HCT116 (cell line): ENCODE measurements around the gene SLC16A3. TPM values are rescaled to one million over a fixed set of nuclear protein-coding genes. Genes with fewer than 3 reads are reported as not detected.

Experiments
- ATAC-seq: fragments of 200-7000 bp; cut with Tn5 transposase; 2 replicates; pipeline ENCODE4 v1.9.1; 2020; ENCODE audit warnings: mild to moderate bottlenecking, moderate library complexity
- BruUV-seq: library from RNA; stranded (reverse); fragments of 400-500 nt; replicated peaks from 2 replicates; lab custom pipeline; 2021; lab: Mats Ljungman, UMichigan
- CTCF ChIA-PET: fragments of 300-600 bp; sonication (Branson Sonifier 250); formaldehyde crosslinking; loops from one replicate; lab custom pipeline; 2021; ENCODE audit warnings: antibody characterized with exemption; lab: Charles Lee
- POLR2A ChIA-PET: fragments of 300-600, 350-600 bp; sonication (Branson Sonifier 250); formaldehyde crosslinking; loops from one replicate; lab custom pipeline; 2021; ENCODE audit warnings: antibody characterized with exemption; lab: Charles Lee
- RAD21 ChIA-PET, 2 experiments: fragments of 300-600 bp; sonication (Branson Sonifier 250); formaldehyde crosslinking; loops; one replicate each; lab custom pipeline; 2023; ENCODE audit warnings: low total read pairs in 2 of 2; ENCODE audit not compliant: uncharacterized antibody in 2 of 2, unreplicated experiment in 2 of 2, low non-redundant PET in 1 of 2; lab: Charles Lee
- DNase-seq: peaks from one replicate; pipeline ENCODE4 v3.0.0-alpha.2; 2010; ENCODE audit warnings: low read depth, low spot score
- H2AFZ ChIP-seq: fragments of 200-600 bp; shearing (Covaris generic), sonication (generic); 2 replicates; pipeline ENCODE4 v1.6.1; 2017; ENCODE audit warnings: low read depth, mixed run types, mixed read lengths, antibody characterized with exemption, low read length; ENCODE audit not compliant: poor library complexity, severe bottlenecking
- H3K27ac ChIP-seq: 2 replicates; pipeline ENCODE4 v1.5.1; 2012; ENCODE audit warnings: low read depth, low read length
- H3K27me3 ChIP-seq: fragments of 200-600 bp; sonication (generic); 2 replicates; pipeline ENCODE4 v1.6.1; 2016; ENCODE audit warnings: mixed run types, low read length, mixed read lengths; ENCODE audit not compliant: insufficient read depth
- H3K36me3 ChIP-seq, 2 experiments: fragments of 200-500 bp in 1 of 2; fragments of 200-600 bp in 1 of 2; sonication (Bioruptor generic) in 1 of 2; sonication (generic) in 1 of 2; 2 replicates each; pipeline versions ENCODE4 v1.5.1 to v1.6.1; 2014 to 2016; ENCODE audit warnings: low read length in 2 of 2, inconsistent platforms in 1 of 2, mixed read lengths in 1 of 2, mixed run types in 1 of 2; ENCODE audit not compliant: insufficient read depth in 2 of 2, control insufficient read depth in 1 of 2
- H3K4me1 ChIP-seq, 2 experiments: fragments of 200-600 bp in 1 of 2; sonication (generic) in 1 of 2; 2 replicates each; pipeline versions ENCODE4 v1.5.1 to v1.6.1; 2012 to 2017; ENCODE audit warnings: low read length in 2 of 2, inconsistent platforms in 1 of 2, mild to moderate bottlenecking in 1 of 2, mixed read lengths in 1 of 2, mixed run types in 1 of 2, moderate library complexity in 1 of 2; ENCODE audit not compliant: insufficient read depth in 2 of 2, control insufficient read depth in 1 of 2
- H3K4me2 ChIP-seq: fragments of 200-600 bp; sonication (generic); 2 replicates; pipeline ENCODE4 v1.6.1; 2017; ENCODE audit warnings: mixed run types, low read length, mixed read lengths
- H3K4me3 ChIP-seq, 2 experiments: fragments of 200-600 bp in 1 of 2; sonication (generic) in 1 of 2; replicated peaks in 1 of 2; 2 replicates each; pipeline ENCODE4 v1.5.1; 2011 to 2016; ENCODE audit warnings: low read length in 2 of 2, control low read depth in 1 of 2, low read depth in 1 of 2, mild to moderate bottlenecking in 1 of 2, mixed read lengths in 1 of 2, mixed run types in 1 of 2
- H3K79me2 ChIP-seq: fragments of 200-600 bp; sonication (generic); 2 replicates; pipeline ENCODE4 v1.6.1; 2017; ENCODE audit warnings: mild to moderate bottlenecking, mixed run types, low read length, moderate library complexity, mixed read lengths; ENCODE audit not compliant: insufficient read depth
- H3K9ac ChIP-seq: fragments of 200-600 bp; sonication (generic); 2 replicates; pipeline ENCODE4 v1.6.1; 2016; ENCODE audit warnings: low read length, mixed read lengths
- H3K9me2 ChIP-seq: fragments of 200-600 bp; sonication (generic), shearing (Covaris generic); 2 replicates; pipeline ENCODE4 v1.6.1; 2017; ENCODE audit warnings: mixed run types, mild to moderate bottlenecking, moderate library complexity; ENCODE audit not compliant: insufficient read depth
- H3K9me3 ChIP-seq, 2 experiments: fragments of 200-500 bp in 1 of 2; fragments of 200-600 bp in 1 of 2; sonication (Bioruptor generic) in 1 of 2; sonication (generic) in 1 of 2; 2 replicates each; pipeline ENCODE4 v1.6.1; 2014 to 2017; ENCODE audit warnings: low read length in 2 of 2, mixed read lengths in 2 of 2, inconsistent platforms in 1 of 2, low read depth in 1 of 2, mild to moderate bottlenecking in 1 of 2, mixed run types in 1 of 2, moderate library complexity in 1 of 2; ENCODE audit not compliant: control insufficient read depth in 1 of 2, insufficient read depth in 1 of 2
- H4K20me1 ChIP-seq: fragments of 200-600 bp; sonication (generic), shearing (Covaris generic); 2 replicates; pipeline ENCODE4 v1.6.1; 2017; ENCODE audit warnings: mixed run types, mild to moderate bottlenecking, moderate library complexity; ENCODE audit not compliant: insufficient read depth
- CEBPB ChIP-seq: IDR thresholded peaks from 2 replicates; pipeline ENCODE4 v1.6.1; 2012; ENCODE audit warnings: low read depth
- EGR1 ChIP-seq: IDR thresholded peaks from 2 replicates; pipeline ENCODE4 v1.6.1; 2012; ENCODE audit warnings: low read depth
- EZH2 ChIP-seq: fragments of 200-600 bp; sonication (generic); IDR thresholded peaks from 2 replicates; pipeline ENCODE4 v1.6.1; 2017; ENCODE audit warnings: antibody characterized with exemption, mixed run types
- MAX ChIP-seq: IDR thresholded peaks from 2 replicates; pipeline ENCODE4 v1.6.1; 2012
- REST ChIP-seq: IDR thresholded peaks from 2 replicates; pipeline ENCODE4 v1.6.1; 2012; ENCODE audit warnings: low read depth
- SRF ChIP-seq: IDR thresholded peaks from 2 replicates; pipeline ENCODE4 v1.6.1; 2012; ENCODE audit warnings: low read depth
- TCF7L2 ChIP-seq: IDR thresholded peaks from 2 replicates; pipeline ENCODE4 v1.7.0; 2011; ENCODE audit warnings: borderline replicate concordance, inconsistent platforms; ENCODE audit not compliant: insufficient read depth, insufficient read length; ENCODE audit errors: extremely low read depth
- YY1 ChIP-seq: IDR thresholded peaks from 2 replicates; pipeline ENCODE4 v1.6.1; 2011; ENCODE audit warnings: low read length, low read depth, moderate library complexity, mild to moderate bottlenecking; ENCODE audit not compliant: insufficient replicate concordance; ENCODE audit errors: extremely low read depth
- ZFX ChIP-seq: fragments of 450-650 bp; IDR thresholded peaks from 2 replicates; pipeline ENCODE4 v1.6.1; 2017
- intact Hi-C: fragments of 100-400 bp; cut with micrococcal nuclease; formaldehyde crosslinking; loops from 2 replicates; pipeline ENCODE4 v1.10.0; 2022
- total RNA-seq: library from RNA; stranded (reverse); gene quantifications from one replicate; pipeline ENCODE4 v1.2.1, GENCODE V29; 2021; ENCODE audit not compliant: unreplicated experiment

SLC16A3 gene
- total RNA-seq, 1 experiment from 2014 or later: 445 TPM

- peaks cover 50 to 82% of the 10 kb centered on the region in 2 experiments for H3K4me1 ChIP-seq
- ChIA-PET RAD21 (interaction anchor here in 1 of 2 experiments (0.6 to 1.5 kb wide), 2 partner anchors 14 to 77 kb away, joined by 3 to 6 read pairs; partner anchors contain the start of gene SLC16A3), CTCF (interaction anchor here (0.6 to 1.7 kb wide), 3 partner anchors 9 to 185 kb away, joined by 3 to 10 read pairs (median 4); no protein-coding TSS in a partner anchor), POLR2A (interaction anchor here (1.1 to 4.2 kb wide), 3 partner anchors 9 to 20 kb away, joined by 3 to 31 read pairs (median 12); partner anchors contain the start of gene SLC16A3)
- peak overlapping the region; percentile 98 for H3K27ac ChIP-seq
- ATAC-seq (no peak), DNase-seq (no peak)
- H3K36me3 ChIP-seq: no peaks in the 10 kb centered on the region
- H3K9me2 ChIP-seq: no peaks in the 10 kb centered on the region
- H4K20me1 ChIP-seq: no peaks in the 10 kb centered on the region
- H3K79me2 ChIP-seq: peaks cover 18% of the 10 kb centered on the region
- H3K9ac ChIP-seq: peak overlapping the region; percentile 68
- no peaks in the 10 kb centered on the region for H3K9me3 ChIP-seq
- H3K4me3 ChIP-seq: peak overlapping the region in 1 of 2 experiments; percentile 46; a peak in 2 of 4 replicates
- intact Hi-C loops: no loop called here
- no peak overlapping the region for H2AFZ ChIP-seq
- no peak for TF ChIP-seq CEBPB
- no peak for TF ChIP-seq EZH2
- TF ChIP-seq ZFX: peak; percentile 45; the same call in 1 of the 2 replicates
- no peak for TF ChIP-seq MAX
- TF ChIP-seq SRF: no peak
- no peak for TF ChIP-seq TCF7L2
- no peaks in the 10 kb centered on the region for H3K27me3 ChIP-seq
- BruUV-seq: no TSS peak
- H3K4me2 ChIP-seq: peak overlapping the region; percentile 99
These were observed 13.5 kb upstream of the SLC16A3 start for GRCh38 chr17:82215095-82215971.

GRCh38 chr17:82215972-82216300, 12.9 kb upstream of the SLC16A3 start:
- BruUV-seq: no TSS peak
- ChIA-PET RAD21 (interaction anchor here in 1 of 2 experiments (1.5 kb wide), 1 partner anchor 13 kb away, joined by 6 read pairs; the partner anchor contains the start of gene SLC16A3), CTCF (interaction anchor here (0.6 to 1.7 kb wide), 3 partner anchors 10 to 185 kb away, joined by 3 to 10 read pairs (median 4); no protein-coding TSS in a partner anchor), POLR2A (interaction anchor here (2.6 to 4.2 kb wide), 2 partner anchors 9 to 14 kb away, joined by 12 to 31 read pairs; partner anchors contain the start of gene SLC16A3)
- Histone ChIP-seq H3K27me3 (no peaks in the 10 kb centered on the region), H3K4me2 (peak overlapping the region; percentile 99), H3K9me2 (no peaks in the 10 kb centered on the region), H3K9ac (peak overlapping the region; percentile 68), H2AFZ (no peak overlapping the region), H3K9me3 (no peaks in the 10 kb centered on the region), H3K79me2 (peaks cover 15% of the 10 kb centered on the region), H3K4me3 (peak overlapping the region; percentile 26 to 46; a peak in 3 of 4 replicates), H3K27ac (peak overlapping the region; percentile 98), H4K20me1 (no peaks in the 10 kb centered on the region), H3K36me3 (no peaks in the 10 kb centered on the region), H3K4me1 (peaks cover 50 to 82% of the 10 kb centered on the region in 2 experiments)
- intact Hi-C loops: no loop called here
- TF ChIP-seq REST (no peak), EGR1 (no peak), YY1 (no peak), SRF (no peak), TCF7L2 (no peak)
- ATAC-seq (no peak), DNase-seq (no peak)
